GOT3 (cell line): ENCODE results near the gene ANKRD40.
"Not testable (repeated sequence)": the region's sequence is repeated elsewhere in the genome, so short reads cannot be mapped to it uniquely, and the experiment has no call there.

Experiments used
- DNase-seq: peaks from one replicate; lab custom pipeline; 2025; ENCODE audit warnings: mixed read lengths; lab: John Stamatoyannopoulos, UW

Gene ANKRD40

DNA sequence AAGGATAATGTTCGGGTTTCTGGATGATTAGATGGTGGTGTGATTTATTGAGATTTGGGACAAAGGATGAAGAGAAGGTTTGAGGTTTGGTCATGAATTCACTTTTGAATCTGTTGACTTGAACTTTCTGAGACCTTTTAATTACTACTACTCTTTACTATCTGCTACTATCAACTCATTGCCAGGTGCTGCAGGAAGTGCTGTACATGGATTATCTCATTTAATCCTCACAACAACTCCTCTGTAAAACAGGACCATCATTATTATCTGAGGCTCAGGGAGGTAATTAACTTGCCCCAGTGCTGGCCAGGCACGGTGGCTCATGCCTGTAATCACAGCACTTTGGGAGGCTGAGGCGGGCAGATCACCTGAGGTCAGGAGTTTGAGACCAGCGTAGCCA is 2.9 kb upstream of the ANKRD40 start:
- DNase-seq = no peak

DNA sequence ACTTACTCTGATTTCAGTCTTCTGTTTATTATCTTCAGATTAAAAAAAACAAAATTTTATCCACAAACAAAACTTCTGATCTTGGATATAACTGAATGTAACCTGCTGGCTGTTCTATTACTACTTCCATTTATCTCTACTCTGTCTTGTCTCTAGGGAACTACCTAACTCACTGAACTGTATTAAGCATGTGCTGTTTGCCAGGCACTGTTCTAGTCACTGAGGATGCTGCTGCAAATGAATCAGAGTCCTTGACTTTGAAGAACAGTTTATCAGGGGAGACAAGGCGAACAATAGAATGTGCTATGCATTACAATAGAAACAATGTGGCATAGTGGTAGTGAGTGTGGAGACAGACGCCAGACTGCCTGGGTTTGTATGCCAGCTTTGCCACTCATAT is 2.3 kb upstream of the ANKRD40 start:
- DNase-seq = no peak

DNA sequence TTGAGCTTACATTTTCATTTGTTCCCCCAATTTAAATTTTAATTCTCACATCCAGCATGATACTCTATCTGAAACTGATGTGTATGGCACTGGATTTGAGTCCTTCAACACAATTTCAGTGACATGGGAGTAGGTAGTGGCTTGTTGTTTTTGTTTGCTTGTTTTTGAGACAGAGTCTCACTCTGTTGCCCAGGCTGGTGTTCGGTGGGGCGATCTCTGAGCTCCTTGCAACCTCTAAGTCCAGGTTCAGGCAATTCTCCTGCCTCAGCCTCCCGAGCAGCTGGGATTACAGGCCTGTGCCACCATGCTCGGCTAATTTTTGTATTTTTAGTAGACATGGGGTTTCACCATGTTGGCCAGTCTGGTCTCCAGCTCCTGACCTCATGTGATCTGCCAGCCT is 1.3 kb upstream of the ANKRD40 start:
- not testable (repeated sequence) for DNase-seq

DNA sequence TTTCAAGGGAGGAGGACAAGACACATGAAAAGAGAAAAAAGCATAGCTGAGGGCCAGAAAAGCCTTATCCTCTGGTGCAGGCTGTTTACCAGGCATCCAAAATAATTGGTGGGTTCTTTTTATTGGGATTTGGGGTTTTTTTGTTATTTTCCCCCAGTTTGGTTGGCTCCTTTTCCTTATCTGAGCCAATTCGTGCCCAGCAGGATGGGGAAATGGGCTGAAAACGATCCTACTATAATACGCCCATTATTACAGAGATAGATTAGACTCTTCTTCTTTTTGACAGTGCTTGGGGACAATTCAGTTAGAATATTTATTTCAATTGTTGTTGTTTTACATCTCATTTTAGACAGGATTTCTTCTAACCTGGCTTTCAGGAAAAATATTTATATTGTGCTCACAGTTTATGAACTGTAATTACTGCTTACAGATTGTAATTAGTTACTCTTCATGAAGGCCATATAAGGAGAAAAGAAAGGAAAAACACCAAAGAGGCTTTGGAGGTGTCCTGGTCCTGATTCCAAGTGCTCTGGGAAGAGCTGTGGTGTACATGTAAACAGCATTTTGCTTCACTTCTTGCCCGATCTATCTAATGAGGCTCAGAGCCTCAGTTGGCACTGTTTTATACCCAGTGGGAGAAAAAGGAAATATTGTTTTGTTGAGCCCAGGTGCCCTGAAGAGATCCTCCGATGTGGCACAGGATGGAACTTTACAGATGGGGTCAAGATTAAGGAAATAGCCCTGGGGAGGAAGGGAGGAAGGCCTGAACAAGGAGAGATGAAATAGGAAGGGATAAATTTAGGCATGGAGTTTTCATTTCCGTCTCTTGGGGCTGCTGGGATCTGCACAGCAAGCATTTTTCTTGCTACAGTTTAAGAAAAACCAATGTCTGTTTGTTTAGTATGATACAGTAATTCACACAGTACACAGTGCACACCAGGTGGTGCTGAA is 611 bp upstream of the ANKRD40 start:
- no peak for DNase-seq

DNA sequence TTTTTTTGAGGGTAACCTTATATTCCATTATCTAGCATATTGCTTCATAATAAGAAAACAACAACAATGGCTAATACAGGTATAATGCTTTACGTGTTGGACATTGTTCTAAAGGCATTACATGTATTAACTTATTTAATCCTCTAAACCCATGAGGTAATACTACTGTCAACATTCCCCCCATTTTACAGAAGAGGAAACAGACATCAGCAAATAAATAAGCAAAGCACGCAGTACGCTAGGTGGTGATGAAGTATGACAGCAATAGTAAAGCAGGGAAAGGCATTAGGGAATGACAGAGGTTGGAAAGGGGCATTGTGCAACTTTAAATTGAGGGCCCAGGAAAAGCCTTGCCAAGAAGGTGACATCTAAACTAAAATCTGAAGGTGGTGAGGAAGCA is 4.6 kb downstream of the ANKRD40 start:
- DNase-seq = no peak

DNA sequence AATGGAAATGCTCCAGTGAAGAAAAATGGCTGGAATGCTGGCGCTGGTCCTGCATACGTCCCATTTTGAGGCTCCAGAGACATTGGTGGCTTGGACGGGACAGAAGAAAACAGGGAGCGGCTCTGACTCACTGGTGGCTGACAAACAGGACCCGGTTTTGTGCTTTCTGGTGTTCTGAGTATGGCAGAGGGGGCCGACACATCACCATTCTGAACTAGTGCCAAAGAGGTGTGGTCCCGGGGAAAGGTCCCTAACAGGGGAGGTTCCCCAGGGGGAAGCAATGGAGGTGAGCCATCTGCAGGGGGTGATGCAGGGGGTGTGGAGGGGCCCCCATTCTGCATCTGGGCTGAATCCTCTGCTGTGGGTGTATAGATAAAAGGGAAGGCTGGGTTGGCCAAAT is 8.3 kb downstream of the ANKRD40 start:
- DNase-seq = no peak

DNA sequence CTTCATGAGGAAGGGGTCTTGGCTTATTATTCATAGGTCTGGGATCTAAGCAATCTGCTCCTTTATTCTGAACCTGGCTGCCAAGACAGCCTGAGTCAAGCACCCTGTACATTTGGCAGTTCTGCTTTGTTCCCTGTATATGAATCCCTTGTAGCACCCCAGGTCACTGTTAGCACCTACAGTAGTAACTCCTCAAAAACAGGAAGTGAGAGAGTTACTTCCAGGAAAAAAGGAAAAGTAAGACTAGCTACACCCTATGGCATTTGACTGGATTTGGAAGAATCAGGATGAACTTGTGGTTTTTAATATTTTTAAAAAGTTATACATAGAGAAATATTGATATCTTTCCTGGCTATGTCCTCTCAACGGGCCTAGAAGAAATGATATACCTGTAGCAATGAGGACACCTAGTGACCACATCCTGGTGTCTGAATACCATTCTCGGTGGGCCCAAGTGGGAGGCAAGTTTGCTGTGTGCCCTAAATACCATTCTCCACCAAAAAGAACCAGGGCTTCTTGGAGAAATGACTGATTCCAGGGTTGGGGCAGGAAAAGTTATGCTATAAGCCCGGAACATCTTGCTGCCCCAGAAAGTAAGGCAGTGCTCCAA is 9.9 kb downstream of the ANKRD40 start:
- no peak for DNase-seq

DNA sequence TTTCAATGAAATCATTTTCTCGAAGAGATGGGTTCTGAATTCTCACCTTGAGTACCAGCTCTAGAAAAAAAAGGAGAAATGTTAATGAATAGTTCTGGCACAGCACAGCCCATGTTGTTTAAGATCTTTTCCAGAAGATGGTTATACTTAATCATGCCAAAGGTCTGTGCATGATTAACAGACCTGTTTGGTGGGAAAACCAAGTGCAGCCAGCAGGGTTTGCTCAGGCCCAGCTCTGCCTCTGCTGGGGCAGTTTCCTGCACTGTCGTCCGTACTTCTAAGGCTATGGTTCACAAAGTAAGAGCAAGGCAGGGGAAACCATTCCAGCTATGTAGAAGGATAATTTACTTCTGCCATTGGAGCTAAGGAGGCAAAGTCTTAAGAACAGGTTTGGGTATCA is 10.7 kb downstream of the ANKRD40 start:
- no peak for DNase-seq

DNA sequence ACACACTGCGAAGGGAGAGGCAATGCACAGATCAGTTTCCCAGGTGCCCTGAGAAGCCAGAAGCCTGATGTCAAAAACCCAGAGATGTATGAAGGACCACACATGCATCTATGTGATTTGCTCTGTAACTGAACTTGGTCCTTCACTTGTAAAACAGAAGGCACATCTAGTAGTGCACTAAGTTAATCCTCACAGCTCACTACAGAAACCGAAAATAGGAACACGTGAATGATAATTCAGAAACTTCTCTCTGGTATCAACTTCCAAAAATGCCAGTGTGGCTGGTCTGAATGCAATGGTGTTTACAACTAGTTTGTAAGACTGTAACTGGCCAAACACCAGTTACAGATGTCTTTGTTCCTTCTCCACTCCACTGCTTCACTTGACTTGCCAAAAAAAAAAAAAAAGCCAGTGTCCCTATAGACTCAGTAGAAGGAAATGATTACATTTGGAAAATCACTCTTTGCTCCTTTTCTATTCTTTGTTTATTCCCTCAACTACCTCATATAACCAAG is 11.3 kb downstream of the ANKRD40 start:
- DNase-seq = no peak

DNA sequence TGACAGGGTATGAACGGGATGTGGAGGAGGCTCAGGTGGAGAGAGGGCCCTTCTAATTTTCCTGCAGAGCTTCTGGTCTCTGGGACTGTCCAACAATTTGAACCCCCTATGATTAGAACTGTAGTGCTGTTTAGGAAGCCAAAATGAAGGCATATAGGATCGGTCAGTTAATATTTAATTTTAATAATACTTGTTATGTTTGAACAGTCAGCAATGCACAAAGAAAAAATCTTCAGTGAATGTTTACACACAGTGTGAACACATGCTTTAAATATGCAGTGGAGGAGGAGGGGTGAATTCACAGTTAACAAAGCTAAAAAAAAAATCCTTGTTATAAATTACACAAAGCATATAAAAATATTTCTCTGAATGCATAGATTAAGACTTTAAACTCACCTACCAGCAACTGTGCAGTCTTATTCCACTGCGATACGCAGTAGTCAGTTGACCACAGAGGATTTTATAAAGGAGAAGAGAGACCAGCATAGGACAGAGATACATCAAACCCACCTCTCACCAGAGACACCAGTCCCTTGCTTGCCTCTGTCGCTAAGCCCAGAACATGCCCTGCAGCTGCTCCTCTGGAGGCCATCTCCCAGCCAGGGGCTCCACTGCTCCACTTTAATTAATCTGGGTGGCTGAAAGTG is 14.6 kb downstream of the ANKRD40 start:
- DNase-seq = no peak

DNA sequence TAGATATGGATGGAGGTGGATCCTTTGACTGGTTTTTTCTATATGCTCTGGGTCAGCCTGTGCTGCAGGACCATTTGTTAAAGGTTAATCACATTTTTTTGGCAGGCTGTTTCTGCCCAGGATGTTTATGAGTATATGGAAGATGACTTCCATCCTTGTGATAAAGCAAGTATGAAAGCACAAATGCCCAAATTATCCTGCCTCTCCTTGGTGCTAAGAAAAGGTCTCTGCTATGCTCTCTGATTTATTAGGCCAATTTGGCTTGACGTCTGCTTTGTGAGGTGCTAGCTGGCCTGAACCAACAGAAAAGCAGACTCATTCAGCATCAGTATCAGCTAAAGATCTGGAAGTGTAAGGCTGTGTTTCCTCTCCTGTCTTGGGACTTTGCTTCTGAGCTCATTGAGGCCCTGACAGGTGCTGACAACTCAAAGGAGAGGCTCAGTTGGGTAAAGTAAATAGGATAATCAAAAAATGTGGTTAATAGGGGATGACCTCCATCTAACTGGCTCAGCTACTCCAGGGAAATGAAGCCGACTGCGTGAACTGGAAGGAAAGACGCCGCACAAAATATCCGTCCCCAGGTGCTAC is 15.2 kb downstream of the ANKRD40 start:
- no peak for DNase-seq

DNA sequence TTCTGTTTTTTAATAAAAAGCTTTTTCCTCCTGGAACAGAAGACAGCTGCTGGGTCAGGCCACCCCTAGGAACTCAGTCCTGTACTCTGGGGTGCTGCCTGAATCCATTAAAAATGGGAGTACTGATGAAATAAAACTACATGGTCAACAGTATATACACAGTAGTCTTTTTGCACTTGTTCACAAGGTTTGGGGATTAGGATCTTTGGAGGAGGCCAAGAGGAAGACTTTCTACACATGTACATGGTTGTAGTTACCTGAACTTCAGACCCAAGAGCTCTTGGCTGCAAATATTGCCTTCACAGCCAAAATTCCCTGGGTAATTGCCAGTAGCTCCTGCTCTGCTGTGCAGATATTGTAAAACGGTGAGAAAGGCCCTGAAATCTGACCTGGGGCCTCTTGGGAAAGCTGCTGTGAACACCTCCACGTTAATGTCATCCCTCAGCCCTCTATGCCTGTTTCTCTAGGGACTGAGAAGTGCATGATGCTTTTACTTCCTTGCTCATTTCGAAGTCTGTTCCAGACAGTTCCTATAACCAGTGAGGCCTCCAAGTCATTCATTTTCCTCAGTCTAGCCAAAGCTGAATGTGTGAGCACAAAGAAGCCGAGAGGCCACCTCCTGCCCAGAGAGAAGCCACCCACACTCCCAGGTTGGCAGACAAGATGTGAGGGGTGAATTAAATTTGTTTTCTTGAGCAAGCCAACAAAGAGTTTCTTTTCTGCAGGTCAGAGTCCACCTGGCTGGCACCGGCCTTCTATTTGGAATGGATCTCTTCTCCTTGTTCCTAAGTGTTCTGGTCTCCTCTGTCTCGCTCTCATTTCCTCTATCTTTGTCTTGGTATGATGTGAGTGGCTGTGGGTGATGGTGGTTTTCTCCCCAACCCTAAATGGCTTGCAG is 15.9 kb downstream of the ANKRD40 start:
- DNase-seq = no peak

DNA sequence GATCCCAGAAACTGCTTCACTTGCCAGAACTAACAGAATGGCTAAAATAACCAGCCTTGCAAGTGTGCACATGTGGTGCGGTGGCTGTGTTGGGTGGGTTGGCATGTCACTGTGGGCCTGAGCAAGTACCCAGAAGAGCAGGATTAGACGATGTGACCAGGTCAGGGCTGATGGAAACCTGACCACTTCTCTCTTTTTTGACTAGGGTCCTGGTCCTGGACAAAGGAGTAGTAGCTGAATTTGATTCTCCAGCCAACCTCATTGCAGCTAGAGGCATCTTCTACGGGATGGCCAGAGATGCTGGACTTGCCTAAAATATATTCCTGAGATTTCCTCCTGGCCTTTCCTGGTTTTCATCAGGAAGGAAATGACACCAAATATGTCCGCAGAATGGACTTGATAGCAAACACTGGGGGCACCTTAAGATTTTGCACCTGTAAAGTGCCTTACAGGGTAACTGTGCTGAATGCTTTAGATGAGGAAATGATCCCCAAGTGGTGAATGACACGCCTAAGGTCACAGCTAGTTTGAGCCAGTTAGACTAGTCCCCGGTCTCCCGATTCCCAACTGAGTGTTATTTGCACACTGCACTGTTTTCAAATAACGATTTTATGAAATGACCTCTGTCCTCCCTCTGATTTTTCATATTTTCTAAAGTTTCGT is 16.7 kb downstream of the ANKRD40 start:
- no peak for DNase-seq

DNA sequence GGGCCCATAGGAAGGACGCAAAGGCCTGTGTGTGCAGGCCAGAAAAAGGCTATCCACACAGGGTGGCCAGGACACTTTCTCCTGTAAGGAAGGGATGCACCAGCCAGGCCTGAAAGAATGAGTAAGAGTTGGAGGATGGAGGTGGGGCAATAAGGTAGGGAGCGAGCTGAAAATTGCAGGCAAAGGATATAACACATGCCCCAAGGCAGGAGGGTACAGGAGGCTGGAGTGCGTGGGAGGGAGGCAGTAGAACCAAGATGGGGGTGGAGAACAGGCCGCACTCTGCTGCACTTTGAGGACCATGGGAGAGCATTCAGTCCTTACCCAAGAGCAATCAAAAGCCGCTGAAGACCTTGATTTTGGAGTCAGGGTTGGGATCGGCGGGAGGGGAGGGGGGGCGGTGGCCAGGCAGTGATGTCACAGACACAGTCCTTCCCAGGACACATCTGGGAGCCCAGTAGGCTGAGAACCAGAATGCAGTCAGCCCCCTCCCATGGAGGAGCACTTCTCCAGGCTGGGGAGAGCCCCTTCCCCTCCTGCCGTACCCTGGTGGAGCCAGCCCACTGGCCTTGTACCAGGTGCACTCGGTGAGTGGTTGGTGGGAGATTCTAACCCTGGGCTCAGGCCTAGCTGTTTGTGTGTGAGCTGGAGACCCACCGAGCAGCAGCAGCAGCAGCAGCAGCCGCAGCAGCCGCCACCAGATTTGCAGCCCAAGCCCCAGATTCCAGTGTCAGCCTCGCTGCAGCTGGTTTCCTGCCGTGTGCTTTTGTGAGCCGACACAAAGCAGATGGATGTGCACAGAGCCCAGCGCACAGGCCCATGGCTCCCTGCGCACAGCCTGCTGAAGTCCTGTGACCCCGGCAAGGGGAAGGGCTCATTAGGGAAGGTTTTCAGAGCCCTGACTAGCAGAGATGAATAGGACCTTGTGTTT is 17.5 kb downstream of the ANKRD40 start:
- no peak for DNase-seq

DNA sequence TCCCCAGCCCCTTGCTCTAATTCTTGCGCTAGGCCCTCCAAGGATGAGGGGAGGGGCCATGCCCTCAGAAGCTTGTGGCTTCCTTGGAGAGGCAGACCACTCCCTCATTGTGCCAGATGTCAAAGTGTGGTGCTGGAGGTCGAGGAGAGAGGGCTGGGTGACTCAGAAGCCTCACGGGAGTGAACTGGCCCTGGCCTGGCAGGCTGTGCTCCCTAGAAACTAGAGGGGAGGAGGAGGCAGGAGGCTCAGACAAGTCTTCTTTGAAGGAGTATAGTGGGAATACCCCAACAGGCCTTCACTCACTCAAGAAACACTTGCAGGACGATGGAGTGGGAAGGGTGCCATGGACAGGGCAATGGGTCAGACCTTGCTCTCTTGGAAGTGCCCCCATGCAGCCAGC is 18.5 kb downstream of the ANKRD40 start:
- DNase-seq = no peak

DNA sequence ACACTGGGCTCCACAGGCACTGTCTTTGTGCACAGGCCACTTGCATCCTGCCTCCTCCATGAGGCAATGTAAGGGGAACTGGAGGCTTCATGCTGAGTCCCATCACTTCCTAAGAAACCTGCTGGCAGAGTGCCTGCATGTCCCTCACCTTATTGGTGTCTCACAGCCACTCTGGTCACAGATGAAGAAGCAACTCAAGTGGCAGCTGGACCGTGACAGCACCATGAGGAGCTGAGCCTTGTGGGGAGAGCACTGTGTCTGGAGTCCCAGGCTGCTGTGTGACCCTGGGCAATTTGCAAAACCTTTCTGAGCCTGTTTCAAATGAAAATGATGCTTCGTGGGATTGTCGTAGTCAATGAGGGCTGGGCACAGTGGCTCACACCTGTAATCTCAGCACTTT is 19.5 kb downstream of the ANKRD40 start:
- no peak for DNase-seq

DNA sequence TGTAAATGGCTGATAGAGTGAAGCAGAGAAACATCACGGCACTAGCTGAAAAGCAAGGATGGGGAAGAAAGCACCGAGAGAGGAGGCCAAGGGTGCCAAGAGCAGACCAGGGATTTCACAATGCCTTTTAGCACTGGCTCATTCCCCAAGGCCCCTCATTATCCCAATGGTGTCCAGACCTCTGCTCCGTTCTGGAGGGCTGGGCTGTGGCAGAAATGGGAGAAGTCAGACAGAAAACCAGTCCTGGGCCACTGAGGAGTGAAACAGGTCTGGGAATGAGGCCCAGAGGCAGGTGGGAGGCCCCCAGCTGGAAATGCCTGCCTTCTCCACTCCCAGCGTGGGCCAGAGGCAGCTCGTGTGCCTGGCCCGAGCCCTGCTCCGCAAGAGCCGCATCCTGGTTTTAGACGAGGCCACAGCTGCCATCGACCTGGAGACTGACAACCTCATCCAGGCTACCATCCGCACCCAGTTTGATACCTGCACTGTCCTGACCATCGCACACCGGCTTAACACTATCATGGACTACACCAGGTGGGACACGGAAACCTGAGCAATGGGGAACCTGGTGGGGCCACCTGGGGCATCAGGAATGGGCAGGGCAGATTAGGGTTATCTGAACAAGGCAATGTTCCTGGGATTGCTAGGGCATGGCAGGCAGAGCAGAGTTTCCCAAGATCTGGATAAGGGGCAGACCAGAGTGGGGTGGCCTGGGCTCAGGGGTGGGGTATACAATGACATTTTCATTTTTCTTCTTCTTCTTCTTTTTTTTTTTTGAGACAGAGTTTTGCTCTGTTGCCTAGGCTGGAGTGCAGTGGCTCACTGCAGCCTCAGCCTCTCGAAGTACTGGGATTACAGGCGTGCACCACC is 20.3 kb downstream of the ANKRD40 start:
- no peak for DNase-seq

DNA sequence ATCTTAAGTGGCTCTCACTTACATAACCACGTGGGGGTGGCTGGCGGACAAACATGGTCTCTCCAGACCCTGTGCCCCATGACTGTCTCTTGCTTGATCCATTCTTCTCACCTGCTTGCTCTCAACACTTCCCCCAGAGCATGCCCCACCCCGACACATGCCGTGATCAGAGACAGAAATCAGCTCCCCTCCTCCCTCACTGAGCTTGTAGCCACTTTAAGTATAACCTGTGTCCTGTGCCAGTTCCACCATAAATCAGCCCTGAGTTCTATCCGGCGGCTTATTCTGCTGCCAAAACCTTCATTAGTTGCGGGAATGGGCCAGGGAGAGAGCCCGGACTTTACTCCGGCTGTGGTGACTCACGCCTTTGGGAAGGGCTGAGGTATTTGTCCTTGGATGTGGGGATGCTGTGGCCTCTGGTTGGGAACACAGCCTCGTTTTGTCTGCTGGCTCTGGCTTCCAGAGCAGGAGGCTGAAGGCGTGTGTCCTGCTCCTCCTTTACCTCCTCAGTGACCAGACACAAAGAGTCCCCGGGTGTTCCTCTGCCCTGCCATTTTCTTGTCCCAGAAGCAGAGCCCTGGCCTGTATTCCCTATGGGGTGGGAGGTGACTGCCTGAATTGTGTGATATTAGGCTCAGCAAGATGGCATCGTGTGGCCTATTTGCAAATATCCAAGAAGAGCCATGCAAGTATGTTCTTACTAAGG is 21.1 kb downstream of the ANKRD40 start:
- no peak for DNase-seq
